Spleen (tissue), 7 donors: ENCODE results near the gene KIF5B.

Experiments used
- CTCF ChIP-seq, 11 experiments: fragments of 200-600 bp in 7 of 11; fragments of 450-650 bp in 4 of 11; sonication (generic) in 4 of 11; IDR thresholded peaks in 8 of 11; conservative IDR thresholded peaks in 3 of 11; 1 replicate in 7 of 11; 2 replicates in 4 of 11; pipeline versions ENCODE4 v1.4.0 to v1.8.0; 2016 to 2021; ENCODE audit warnings: antibody characterized with exemption in 11 of 11, inconsistent platforms in 4 of 11, mild to moderate bottlenecking in 1 of 11
- POLR2A ChIP-seq, 3 donors: fragments of 450-650 bp; IDR thresholded peaks; one replicate each; pipeline ENCODE4 v1.5.1; 2017; ENCODE audit warnings: antibody characterized with exemption in 3 of 3, mild to moderate bottlenecking in 1 of 3
- donor health status: DM: no; HTN: no; CAD: no; lungs with moderate emphysema.
- donor health status: DM: no; HTN: no; CAD: no.
- donor health status: DM: no; HTN: no; CAD: no.

- TF ChIP-seq CTCF (IDR thresholded peaks at IDR 0.05 in 8 of 11, conservative IDR thresholded peaks at IDR 0.05 in 3 of 11) = no peak
- no peak for TF ChIP-seq POLR2A (IDR thresholded peaks at IDR 0.05)
Observed at GRCh38 chr10:32051926-32052325, 4.3 kb downstream of the KIF5B start.
